PC-3 (cell line): Measurements from ENCODE around the gene IBSP.

Experiments used
- CTCF ChIP-seq: fragments of 300-600 bp; sonication (generic); conservative IDR thresholded peaks from 2 replicates; pipeline ENCODE4 v1.5.1; 2017; ENCODE audit warnings: antibody characterized with exemption, low read depth, mild to moderate bottlenecking, low read length
- EZH2 ChIP-seq: fragments of 300-600 bp; sonication (generic); IDR thresholded peaks from one replicate; pipeline ENCODE4 v1.6.1; 2017; ENCODE audit warnings: antibody characterized with exemption, mild to moderate bottlenecking, low read length; ENCODE audit not compliant: unreplicated experiment
- EZH2phosphoT487 ChIP-seq: fragments of 300-600 bp; sonication (generic); IDR thresholded peaks from 2 replicates; pipeline ENCODE4 v1.6.1; 2018; ENCODE audit warnings: mild to moderate bottlenecking, antibody characterized with exemption, low read length, borderline replicate concordance

- TF ChIP-seq CTCF (no peak), EZH2phosphoT487 (no peak), EZH2 (no peak)
These were observed 8.0 kb downstream of the IBSP start for GRCh38 chr4:87807402-87807801.
